ENCODE results near the gene SLC22A3.

GRCh38 chr6:160301339-160301738 is 46.8 kb upstream of the SLC22A3 start:
- TF ChIP-seq CTCF (IDR thresholded peaks at IDR 0.05) = no peak
- TF ChIP-seq EZH2 (IDR thresholded peaks at IDR 0.05; ENCODE audit: borderline replicate concordance, insufficient read depth, low read depth, low read length, poor library complexity, severe bottlenecking) = no peak
